NCI-H345 treated with DMSO at 0.1 percent for 48 hours (cell line): ENCODE results near the gene PIAS2.
"Not testable (repeated sequence)": the region's sequence is repeated elsewhere in the genome, so short reads cannot be mapped to it uniquely, and the experiment has no call there.

Source experiments
- DNase-seq: peaks from one replicate; lab custom pipeline; 2025; ENCODE audit not compliant: unreplicated experiment; lab: John Stamatoyannopoulos, UW

The PIAS2 gene

DNA sequence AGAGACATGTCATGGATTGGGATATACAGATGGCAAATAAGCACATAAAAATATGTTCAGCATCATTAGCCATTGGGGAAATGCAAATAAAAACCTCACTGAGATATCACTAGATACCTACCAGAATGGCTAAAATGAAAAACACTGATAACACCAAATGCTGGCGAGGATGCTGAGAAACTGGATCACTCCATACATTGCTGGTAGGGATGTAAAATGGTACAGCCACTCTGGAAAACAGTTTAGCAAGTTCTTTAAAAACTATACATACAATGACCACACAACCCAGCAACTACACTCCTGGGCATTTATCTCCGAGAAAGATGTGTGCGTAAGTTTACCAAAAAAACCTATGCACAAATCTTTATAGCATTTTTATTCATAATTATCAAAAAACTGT, 13.9 kb downstream of the PIAS2 start:
- DNase-seq = no peak

- DNase-seq = no peak
Observed at GRCh38 chr18:46899274-46899948, 17.9 kb downstream of the PIAS2 start.

GRCh38 chr18:46894124-46894523, 23.2 kb downstream of the PIAS2 start:
- no peak for DNase-seq

GRCh38 chr18:46893360-46893759, 23.9 kb downstream of the PIAS2 start:
- DNase-seq = no peak

DNA sequence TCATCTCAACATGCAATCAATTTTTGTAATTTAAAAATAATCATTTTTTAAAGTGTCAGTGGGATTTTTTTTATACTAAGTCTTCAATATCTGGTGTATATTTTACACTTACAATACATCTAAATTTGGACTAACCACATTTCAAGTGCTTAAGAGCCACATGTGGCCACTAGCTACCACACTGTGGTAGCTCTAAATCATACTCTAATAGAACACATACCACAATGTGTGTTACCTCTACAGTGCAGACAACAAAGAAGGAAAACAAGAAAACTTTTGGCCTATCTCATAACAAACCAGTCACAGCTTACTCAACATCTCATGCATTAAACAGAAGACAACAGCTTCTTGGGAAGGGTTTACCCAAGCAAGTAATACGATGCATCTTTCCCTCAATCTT, 24.5 kb downstream of the PIAS2 start:
- no peak for DNase-seq

GRCh38 chr18:46891742-46892214, 25.5 kb downstream of the PIAS2 start:
- no peak for DNase-seq

GRCh38 chr18:46888965-46889364, 28.3 kb downstream of the PIAS2 start:
- no peak for DNase-seq

DNA sequence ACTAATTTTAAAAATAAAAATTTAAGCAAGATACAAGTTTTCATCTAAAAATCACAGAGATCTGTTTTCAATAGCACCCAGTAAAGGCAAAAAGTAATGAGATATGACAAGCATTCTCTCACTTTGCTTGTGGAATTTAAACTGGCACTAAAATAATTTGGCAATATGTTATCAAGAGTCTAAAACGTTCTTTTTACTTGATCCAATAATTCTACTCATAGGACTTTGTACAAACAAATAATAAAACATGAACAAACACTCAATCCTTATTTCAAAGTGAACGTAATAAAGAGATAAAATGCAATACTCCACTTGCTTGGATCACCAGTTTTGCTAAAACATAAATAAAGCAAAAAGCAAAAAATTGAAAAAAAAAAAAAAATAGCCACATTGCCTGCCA, 30.4 kb downstream of the PIAS2 start:
- DNase-seq = no peak

GRCh38 chr18:46883180-46883579, 34.1 kb downstream of the PIAS2 start:
- DNase-seq = no peak

DNA sequence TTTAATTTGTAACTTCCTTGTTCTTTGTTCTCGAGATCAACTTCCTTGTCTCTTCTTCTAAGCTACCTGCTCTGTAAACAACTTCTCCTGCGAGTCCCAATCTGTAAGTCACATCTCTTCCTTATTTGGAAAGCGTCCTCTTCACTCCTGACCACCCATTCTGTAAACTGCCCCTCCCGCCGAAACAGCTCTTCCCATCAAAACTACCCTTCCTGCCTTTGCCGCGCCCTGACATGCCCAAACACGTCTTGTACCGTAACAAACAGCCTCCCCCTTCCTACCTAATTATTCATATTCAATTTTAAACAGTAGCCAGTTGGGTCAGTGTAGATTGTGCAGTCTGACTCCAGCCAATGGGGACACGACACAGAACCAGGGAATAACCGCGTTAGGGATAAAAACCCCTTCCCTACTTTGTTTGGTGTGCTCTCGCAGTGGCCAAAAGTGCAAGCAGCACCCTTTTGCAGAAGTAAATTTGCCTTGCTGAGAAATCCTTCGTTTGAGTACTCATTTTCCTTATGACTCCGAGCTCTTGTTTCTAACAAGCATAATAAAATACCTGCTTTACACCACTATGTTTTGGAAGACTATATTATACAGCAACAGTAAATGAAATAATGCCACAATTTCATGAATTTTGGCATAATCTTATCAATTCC, 39.8 kb downstream of the PIAS2 start:
- DNase-seq = no peak

GRCh38 chr18:46868169-46868921, 49.0 kb downstream of the PIAS2 start:
- DNase-seq = no peak

DNA sequence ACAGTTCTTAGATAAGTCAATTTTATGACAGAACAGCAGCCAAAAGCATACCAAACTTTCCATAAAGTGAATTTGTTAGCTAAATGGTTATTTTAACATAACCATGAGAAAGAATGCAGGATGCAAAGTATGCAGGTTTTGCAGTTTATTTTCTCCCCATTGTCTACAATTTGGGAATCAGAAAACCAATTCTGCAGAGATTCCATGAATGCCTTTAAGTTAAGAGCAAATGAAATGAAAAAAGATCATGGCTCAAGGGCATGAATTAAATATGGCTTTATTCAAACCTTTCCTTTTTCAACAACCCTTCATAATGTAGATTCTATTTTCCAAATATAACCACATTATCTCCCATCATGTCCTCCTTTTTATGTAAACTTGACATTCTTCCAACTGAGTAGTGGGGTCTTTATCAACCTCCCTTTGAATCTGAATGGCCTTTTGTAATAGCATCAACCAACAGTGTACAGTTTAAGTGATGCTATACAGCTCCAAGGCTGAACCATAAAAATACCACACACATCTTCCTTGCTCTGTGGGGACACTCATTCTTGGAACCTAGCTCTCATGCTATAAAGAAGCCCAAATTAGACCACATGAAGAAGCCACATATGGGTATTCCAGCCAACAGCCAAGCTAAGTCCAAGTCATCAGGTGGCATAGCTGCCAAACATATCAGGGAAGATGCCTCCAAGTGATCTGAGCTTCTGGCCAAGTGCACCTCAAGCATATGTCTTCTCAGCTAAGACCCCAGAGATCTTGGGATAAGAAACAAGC, 49.8 kb downstream of the PIAS2 start:
- no peak for DNase-seq

DNA sequence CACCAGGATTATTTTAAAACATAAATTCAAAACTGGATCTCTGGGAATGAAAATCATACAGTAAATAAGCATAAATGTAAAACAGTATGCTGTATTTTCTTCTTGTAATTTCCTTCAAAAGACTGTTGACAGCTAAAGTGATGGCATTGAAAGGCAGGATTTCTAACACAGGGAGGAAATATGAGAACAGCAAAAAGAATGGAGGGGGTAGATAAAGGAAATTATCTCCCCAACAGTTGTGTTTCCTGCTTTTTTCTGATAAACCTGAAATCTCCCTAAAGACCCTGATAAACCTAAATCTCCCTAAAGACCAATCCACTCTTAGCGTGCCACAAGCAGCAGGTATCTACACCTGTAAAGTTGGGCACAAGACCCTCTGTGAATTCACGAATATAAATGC, 50.8 kb downstream of the PIAS2 start:
- no peak for DNase-seq

- not testable (repeated sequence) for DNase-seq
Observed at GRCh38 chr18:46865245-46865644, 52.1 kb downstream of the PIAS2 start.

DNA sequence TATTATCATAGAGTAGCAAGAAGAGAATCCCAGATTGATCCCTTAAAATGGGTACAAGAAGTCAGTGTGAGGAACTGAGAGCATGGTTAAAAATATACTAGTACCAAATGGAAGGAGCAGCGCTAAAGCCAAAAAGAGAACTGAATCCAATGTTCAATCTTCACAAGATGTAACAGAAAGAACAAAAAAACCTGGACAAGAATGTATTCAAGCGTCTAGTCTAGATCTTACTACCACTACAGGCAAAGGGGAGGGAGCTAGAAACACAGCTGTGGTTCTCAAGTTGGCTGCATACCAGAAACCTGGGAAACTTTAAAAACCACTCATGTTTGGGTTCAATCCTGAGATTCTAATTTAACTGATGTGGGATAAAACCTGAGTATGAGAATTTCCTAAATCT, 57.5 kb downstream of the PIAS2 start:
- no peak for DNase-seq

DNA sequence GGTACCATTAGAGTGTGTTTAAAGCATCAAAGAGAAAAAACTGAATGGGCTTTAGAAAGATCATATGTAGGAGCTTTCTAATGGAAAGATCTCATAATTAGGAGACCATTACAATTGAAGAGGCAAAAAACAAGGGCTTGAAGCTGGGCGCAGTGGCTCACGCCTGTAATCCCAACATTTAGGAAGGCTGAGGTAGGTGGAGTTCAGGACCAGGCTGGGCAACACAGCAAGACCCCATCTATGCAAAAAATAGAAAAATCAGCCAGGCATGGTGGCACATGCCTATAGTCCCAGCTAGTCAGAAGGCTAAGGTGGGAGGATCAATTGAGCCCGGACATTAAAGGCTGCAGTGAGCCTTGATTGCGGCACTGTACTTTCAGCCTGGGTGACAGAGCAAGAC, 59.0 kb downstream of the PIAS2 start:
- DNase-seq = no peak

DNA sequence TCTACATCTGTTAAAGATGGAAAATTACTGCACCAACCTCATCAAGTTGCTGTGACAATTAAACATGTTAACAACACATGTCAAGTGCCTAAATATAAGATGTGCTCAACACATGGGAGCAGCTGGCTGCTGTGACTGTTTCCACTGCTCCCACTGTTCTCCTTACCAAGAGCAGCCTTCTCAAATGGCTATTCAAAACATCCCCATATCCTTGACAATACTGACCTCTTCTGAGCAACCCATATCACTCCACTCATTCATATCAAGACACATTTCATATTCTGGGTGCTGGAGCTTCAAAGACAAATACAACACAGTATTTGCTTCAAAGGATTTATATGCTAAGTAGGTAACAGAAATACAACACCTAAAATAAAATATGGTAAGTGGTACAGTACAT, 60.3 kb downstream of the PIAS2 start:
- DNase-seq = no peak

DNA sequence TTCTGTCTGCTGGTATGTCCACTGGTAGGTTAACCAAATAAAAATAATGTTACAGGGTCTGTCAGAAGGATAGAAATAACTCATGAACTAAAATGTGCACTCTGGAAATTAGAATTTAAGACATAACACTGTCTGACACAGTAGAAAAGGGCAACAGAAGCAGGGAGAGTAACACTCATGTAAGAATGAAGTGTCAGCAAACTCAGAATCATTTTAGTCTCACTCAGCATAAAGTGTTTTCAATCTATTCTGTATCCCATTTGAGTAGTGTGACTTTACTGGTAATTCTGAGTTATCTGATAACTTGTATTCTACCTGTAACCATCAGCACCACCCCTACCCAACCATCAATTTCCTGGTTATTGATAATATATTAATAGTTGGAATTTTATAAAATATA, 68.3 kb downstream of the PIAS2 start:
- DNase-seq = no peak

- DNase-seq = no peak
Observed at GRCh38 chr18:46843372-46843771, 73.9 kb downstream of the PIAS2 start.

DNA sequence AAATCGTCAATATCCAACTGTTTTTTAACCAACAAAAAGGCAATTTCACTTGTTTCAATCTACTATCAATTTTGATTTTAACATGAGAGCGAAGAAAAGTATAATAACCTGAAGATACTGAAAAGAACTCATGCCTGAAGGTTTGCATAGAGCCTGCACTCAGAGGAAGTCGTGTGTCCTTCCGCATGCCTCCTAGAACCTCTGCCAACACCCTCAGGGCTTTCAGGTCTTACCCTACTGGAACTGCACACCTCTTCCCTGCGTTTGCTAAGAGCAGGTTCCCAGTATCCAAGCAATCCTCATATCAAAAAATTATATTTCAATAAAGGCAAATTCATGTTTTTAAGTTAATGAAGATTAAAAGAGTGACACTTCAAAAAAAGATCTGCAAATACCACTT, 74.7 kb downstream of the PIAS2 start:
- no peak for DNase-seq

- DNase-seq = no peak
Observed at GRCh38 chr18:46833899-46834298, 83.4 kb downstream of the PIAS2 start.
